K562 (cell line): ENCODE measurements around the gene MYO15A. TPM values are rescaled to one million over a fixed set of nuclear protein-coding genes. Genes with fewer than 3 reads are reported as not detected.

Experiments
- CBX1 ChIP-seq: sonication (generic); IDR thresholded peaks from 2 replicates; pipeline ENCODE4 v1.6.1; 2016; ENCODE audit warnings: antibody characterized with exemption, low read depth, mild to moderate bottlenecking
- CEBPB ChIP-seq: fragments of 450-650 bp; IDR thresholded peaks from 2 replicates; pipeline ENCODE4 v1.6.1; 2016; ENCODE audit warnings: missing genetic modification characterization, missing compliant biosample characterization
- NCOR1 ChIP-seq: fragments of 450-650 bp; IDR thresholded peaks from 2 replicates; pipeline ENCODE4 v1.6.1; 2016; ENCODE audit warnings: mild to moderate bottlenecking, moderate library complexity
- NUFIP1 ChIP-seq: fragments of 450-650 bp; IDR thresholded peaks from 2 replicates; pipeline ENCODE4 v1.6.1; 2018; ENCODE audit not compliant: partially characterized antibody
- POLR2G ChIP-seq: fragments of 200-400 bp; formaldehyde crosslinking; IDR thresholded peaks from 2 replicates; pipeline ENCODE4 v1.6.1; 2017; ENCODE audit warnings: low read depth, mild to moderate bottlenecking, antibody characterized with exemption, low read length, moderate library complexity
- RFX5 ChIP-seq: IDR thresholded peaks from 2 replicates; pipeline ENCODE4 v1.6.1; 2011; ENCODE audit warnings: low read depth, mild to moderate bottlenecking, improper control_type of control experiment, low read length
- XRCC5 ChIP-seq: fragments of 200-400 bp; formaldehyde crosslinking; IDR thresholded peaks from 2 replicates; pipeline ENCODE4 v1.6.1; 2017; ENCODE audit warnings: low read depth, mild to moderate bottlenecking, low read length
- ZKSCAN3 ChIP-seq: fragments of 250-450 bp; sonication (Bioruptor Pico); IDR thresholded peaks from 2 replicates; pipeline ENCODE4 v1.4.0; 2020
- ZNF239 ChIP-seq: fragments of 250-450 bp; sonication (Bioruptor Pico); IDR thresholded peaks from 2 replicates; pipeline ENCODE4 v1.4.0; 2020; ENCODE audit warnings: mild to moderate bottlenecking
- ZNF699 ChIP-seq: fragments of 250-450 bp; sonication (Bioruptor Pico); IDR thresholded peaks from 2 replicates; pipeline ENCODE4 v1.8.0; 2021; ENCODE audit warnings: mild to moderate bottlenecking, moderate library complexity; ENCODE audit not compliant: insufficient replicate concordance
- polyA plus RNA-seq, 8 experiments: library from polyadenylated mRNA; depleted of rRNA in 4 of 8; stranded (reverse) in 5 of 8; unstranded in 3 of 8; fragments of >200 nt; fragmentation: Nextera tagmentation in 2 of 8; fragmentation: Illumina TruSeq in 1 of 8; extraction: Ambion mirVana in 2 of 8; extraction: Trizol in 1 of 8; gene quantifications; 2 replicates each; pipeline versions ENCODE4 v1.2.1 to v1.2.3, GENCODE V29; 2011 to 2014; ENCODE audit warnings: inconsistent platforms in 1 of 8, missing spikeins in 1 of 8
- total RNA-seq, 7 experiments: library from RNA; depleted of rRNA in 6 of 7; stranded (reverse); fragments of >200 nt in 6 of 7; fragmentation: Illumina TruSeq in 2 of 7; extraction: Trizol in 2 of 7; gene quantifications; 2 replicates each; pipeline versions ENCODE4 v1.2.1 to v1.2.3, GENCODE V29; 2011 to 2021; ENCODE audit warnings: low replicate concordance in 1 of 7
- TF ChIP-seq, protein P1 (sequence below): sonication (generic); formaldehyde crosslinking; IDR thresholded peaks from 2 replicates; pipeline ENCODE4 v1.8.0; 2022; ENCODE audit warnings: mild to moderate bottlenecking, missing genetic modification reagents
- TF ChIP-seq, protein P2 (sequence below): fragments of 250-450 bp; sonication (Bioruptor Pico); IDR thresholded peaks from 2 replicates; pipeline ENCODE4 v1.6.1; 2021; ENCODE audit warnings: mild to moderate bottlenecking
- TF ChIP-seq, protein P3 (sequence below): sonication (generic); formaldehyde crosslinking; IDR thresholded peaks from 2 replicates; pipeline ENCODE4 v1.8.0; 2023; ENCODE audit warnings: mild to moderate bottlenecking, missing genetic modification reagents

MYO15A gene
- total and polyA plus RNA-seq, 9 of the 15 experiments (the other 6 are each of a cell fraction or from before 2014, with no cell fraction given): 0.05 to 0.88 (median 0.14) TPM; not detected in 1

DNA sequence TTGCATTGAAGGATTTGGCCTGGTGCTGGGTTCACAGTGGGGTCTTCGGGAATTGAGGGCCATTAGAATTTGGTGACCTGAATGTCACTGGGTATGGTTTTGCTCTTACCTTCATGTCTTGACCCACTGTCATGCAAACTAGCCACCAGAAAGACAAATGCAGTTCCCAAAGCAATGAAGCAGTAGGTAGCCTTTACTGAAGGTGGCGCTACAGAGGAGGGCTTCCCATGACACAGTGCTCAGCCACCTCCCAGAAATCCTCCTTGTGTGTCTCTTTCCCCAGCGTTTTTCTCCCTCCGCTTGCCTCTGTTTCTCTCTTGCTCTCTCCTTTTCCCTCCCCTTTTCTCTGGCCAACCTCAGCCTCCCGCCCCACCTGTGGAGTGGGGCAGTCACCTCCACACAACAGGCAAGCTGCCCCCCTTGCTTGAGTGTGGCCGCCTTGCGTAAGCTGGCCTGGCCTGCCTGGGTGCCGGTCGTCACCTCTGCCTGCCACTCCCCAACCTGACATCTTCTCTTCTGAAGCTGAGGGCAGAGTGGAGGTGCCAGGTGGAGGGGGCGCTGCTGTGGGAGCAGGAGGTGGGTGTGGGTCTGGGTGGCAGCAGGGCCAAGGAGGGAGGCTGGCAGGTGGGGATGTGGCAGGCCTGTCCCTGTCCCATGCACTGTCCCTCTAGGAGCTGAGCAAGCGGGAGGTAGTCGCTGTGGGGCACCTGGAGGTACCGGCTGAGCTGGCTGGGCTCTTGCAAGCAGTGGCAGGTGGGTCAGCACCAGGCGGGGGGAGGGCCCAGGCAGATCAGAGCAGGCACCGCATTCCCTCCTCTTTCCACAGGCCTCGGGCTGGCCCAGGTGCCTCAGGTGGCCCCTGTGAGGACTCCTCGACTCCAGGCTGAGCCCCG is 34.7 kb downstream of the MYO15A start (continued):
- no peak for TF ChIP-seq NUFIP1
- TF ChIP-seq ZNF699 (CRISPR knock-in tag): no peak
- TF ChIP-seq RFX5: no peak
- TF ChIP-seq, protein P1, sequence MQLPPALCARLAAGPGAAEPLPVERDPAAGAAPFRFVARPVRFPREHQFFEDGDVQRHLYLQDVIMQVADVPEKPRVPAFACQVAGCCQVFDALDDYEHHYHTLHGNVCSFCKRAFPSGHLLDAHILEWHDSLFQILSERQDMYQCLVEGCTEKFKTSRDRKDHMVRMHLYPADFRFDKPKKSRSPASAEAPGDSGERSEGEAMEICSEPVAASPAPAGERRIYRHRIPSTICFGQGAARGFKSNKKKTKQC (CRISPR knock-in tag): no peak
- no peak for TF ChIP-seq ZNF239
- TF ChIP-seq, protein P2, sequence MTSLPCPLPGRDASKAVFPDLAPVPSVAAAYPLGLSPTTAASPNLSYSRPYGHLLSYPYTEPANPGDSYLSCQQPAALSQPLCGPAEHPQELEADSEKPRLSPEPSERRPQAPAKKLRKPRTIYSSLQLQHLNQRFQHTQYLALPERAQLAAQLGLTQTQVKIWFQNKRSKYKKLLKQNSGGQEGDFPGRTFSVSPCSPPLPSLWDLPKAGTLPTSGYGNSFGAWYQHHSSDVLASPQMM: no peak
- TF ChIP-seq CEBPB (tag): no peak; the same call in 1 of the 2 replicates
- TF ChIP-seq ZKSCAN3 (CRISPR knock-in tag): no peak
- TF ChIP-seq XRCC5: 0 out of 2 replicates have a peak, but pooled peaks have one; percentile 20
- TF ChIP-seq POLR2G: no peak
- TF ChIP-seq, protein P3, sequence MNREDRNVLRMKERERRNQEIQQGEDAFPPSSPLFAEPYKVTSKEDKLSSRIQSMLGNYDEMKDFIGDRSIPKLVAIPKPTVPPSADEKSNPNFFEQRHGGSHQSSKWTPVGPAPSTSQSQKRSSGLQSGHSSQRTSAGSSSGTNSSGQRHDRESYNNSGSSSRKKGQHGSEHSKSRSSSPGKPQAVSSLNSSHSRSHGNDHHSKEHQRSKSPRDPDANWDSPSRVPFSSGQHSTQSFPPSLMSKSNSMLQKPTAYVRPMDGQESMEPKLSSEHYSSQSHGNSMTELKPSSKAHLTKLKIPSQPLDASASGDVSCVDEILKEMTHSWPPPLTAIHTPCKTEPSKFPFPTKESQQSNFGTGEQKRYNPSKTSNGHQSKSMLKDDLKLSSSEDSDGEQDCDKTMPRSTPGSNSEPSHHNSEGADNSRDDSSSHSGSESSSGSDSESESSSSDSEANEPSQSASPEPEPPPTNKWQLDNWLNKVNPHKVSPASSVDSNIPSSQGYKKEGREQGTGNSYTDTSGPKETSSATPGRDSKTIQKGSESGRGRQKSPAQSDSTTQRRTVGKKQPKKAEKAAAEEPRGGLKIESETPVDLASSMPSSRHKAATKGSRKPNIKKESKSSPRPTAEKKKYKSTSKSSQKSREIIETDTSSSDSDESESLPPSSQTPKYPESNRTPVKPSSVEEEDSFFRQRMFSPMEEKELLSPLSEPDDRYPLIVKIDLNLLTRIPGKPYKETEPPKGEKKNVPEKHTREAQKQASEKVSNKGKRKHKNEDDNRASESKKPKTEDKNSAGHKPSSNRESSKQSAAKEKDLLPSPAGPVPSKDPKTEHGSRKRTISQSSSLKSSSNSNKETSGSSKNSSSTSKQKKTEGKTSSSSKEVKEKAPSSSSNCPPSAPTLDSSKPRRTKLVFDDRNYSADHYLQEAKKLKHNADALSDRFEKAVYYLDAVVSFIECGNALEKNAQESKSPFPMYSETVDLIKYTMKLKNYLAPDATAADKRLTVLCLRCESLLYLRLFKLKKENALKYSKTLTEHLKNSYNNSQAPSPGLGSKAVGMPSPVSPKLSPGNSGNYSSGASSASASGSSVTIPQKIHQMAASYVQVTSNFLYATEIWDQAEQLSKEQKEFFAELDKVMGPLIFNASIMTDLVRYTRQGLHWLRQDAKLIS (CRISPR knock-in tag): no peak
- no peak for TF ChIP-seq CBX1
- no peak for TF ChIP-seq NCOR1
